ENCODE results near the gene MMRN2.
"Not testable (repeated sequence)": the region's sequence is repeated elsewhere in the genome, so short reads cannot be mapped to it uniquely, and the experiment has no call there.

MMRN2 gene, protein sequence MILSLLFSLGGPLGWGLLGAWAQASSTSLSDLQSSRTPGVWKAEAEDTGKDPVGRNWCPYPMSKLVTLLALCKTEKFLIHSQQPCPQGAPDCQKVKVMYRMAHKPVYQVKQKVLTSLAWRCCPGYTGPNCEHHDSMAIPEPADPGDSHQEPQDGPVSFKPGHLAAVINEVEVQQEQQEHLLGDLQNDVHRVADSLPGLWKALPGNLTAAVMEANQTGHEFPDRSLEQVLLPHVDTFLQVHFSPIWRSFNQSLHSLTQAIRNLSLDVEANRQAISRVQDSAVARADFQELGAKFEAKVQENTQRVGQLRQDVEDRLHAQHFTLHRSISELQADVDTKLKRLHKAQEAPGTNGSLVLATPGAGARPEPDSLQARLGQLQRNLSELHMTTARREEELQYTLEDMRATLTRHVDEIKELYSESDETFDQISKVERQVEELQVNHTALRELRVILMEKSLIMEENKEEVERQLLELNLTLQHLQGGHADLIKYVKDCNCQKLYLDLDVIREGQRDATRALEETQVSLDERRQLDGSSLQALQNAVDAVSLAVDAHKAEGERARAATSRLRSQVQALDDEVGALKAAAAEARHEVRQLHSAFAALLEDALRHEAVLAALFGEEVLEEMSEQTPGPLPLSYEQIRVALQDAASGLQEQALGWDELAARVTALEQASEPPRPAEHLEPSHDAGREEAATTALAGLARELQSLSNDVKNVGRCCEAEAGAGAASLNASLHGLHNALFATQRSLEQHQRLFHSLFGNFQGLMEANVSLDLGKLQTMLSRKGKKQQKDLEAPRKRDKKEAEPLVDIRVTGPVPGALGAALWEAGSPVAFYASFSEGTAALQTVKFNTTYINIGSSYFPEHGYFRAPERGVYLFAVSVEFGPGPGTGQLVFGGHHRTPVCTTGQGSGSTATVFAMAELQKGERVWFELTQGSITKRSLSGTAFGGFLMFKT

DNA sequence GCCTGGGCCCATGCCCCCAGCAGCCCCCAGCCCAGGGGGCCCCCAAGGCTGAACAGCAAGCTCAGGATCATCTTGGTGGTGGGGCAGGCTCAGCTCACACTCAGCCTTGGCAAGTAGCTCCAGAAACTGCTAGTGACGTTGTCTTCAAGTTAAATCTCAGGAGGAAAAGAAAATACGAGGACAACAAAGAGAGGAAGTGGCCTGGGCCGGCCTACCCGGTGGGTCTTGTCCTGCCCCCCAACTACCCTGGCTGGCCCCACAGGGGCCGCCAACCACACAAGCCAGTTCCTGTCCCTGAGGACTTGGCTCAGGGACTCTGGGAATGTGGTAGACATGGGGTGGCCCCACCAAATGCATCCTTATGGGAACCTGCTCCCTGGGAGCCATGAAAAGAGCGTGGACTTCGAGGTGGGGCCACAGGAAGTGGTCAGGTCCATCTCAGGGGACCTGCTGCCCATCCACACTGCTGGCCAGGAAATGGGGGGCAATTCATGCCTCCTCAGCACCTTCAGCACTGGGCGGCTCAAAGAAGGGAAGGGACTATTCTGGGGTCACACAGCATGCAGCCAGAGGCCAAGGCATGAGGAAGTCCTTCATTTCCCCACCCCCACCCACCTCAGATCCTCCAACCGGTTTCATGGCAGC, at the start of gene MMRN2:
MMRN2 (minus strand) TSS at position 145 of the 645 bp plus-strand sequence; CDS start at position 71, 74 bp downstream.
- no peak for DNase-seq (ENCODE audit: low spot score)
- in situ Hi-C loops (cut with MboI; ENCODE audit: low sequenced_read_pairs, unreplicated experiment) = no loop called here
- TF ChIP-seq, protein P1, sequence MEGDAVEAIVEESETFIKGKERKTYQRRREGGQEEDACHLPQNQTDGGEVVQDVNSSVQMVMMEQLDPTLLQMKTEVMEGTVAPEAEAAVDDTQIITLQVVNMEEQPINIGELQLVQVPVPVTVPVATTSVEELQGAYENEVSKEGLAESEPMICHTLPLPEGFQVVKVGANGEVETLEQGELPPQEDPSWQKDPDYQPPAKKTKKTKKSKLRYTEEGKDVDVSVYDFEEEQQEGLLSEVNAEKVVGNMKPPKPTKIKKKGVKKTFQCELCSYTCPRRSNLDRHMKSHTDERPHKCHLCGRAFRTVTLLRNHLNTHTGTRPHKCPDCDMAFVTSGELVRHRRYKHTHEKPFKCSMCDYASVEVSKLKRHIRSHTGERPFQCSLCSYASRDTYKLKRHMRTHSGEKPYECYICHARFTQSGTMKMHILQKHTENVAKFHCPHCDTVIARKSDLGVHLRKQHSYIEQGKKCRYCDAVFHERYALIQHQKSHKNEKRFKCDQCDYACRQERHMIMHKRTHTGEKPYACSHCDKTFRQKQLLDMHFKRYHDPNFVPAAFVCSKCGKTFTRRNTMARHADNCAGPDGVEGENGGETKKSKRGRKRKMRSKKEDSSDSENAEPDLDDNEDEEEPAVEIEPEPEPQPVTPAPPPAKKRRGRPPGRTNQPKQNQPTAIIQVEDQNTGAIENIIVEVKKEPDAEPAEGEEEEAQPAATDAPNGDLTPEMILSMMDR (IDR thresholded peaks at IDR 0.05; ENCODE audit: borderline replicate concordance, control extremely low read depth, extremely low read depth, insufficient read depth, missing control alignments) = no peak

DNA sequence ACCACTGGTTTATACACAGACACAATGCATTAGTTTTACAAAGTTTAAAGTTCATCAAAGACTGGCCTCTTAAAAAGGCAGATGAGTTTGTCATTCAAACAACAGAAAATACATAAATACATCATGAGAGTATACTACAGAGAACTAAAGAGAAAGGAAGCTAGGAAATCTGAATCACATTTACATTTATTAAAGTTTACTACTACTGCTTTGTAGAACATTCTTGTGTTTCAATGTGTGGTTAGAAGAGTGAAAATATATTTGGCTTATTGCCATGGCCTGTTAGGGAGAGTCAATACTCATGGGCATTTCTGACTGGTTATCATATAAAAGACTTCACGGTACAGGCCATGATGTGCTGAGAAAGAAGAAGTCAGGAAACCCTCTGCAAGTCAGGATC, 49.7 kb upstream of the MMRN2 start:
- DNase-seq (ENCODE audit: low spot score); in situ Hi-C loops (cut with MboI; ENCODE audit: low sequenced_read_pairs, unreplicated experiment): not testable (repeated sequence)

DNA sequence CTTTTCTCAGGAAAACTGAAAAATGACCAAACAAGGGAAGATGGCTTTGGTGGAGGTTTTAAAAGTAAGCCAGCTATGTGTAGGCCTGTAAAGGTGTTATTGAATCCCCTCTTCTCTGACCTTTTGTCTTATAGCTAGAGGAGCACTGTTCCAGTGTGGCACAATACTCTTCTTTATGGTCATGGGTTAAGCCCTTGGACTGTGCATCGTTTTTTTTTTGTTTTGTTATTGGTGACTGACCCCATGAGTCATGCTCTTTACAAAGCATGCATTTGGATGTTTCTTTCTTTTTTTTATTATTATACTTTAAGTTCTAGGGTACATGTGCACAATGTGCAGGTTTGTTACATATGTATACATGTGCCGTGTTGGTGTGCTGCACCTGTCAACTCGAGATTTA, 43.1 kb upstream of the MMRN2 start:
- TF ChIP-seq, protein P1 (IDR thresholded peaks at IDR 0.05; ENCODE audit: borderline replicate concordance, control extremely low read depth, extremely low read depth, insufficient read depth, missing control alignments) = no peak
- DNase-seq (ENCODE audit: low spot score) = no peak
- in situ Hi-C loops (cut with MboI; ENCODE audit: low sequenced_read_pairs, unreplicated experiment) = no loop called here

DNA sequence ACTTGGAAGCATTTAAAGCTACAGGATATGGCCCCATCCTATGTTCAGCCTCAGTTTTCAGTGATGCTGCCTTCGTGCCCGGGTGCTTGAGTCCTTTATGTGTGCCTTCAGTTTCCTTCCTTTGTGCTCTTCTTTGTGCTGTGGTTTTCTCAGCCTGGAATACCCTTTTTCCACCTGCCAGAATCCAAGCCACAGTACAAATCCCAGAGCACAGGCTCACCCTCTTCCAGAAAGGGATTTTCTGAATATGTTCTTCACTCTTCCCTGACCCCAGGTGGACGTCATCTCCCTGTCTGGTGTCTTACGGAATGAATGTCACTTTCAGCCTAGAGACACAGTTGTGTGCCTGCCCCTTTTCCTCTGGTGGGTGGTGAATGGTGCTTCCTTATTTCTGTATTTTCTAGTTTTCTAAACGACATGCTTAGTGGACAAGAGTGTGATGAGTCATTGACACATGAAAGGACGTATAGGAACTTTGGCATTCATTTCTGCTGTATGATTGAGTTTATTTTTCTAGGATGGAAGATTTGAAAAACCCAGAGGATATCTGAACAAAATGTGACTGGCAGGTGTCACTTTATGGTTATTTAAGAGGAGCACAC, 42.5 kb upstream of the MMRN2 start:
- DNase-seq (ENCODE audit: low spot score); in situ Hi-C loops (cut with MboI; ENCODE audit: low sequenced_read_pairs, unreplicated experiment): not testable (repeated sequence)

DNA sequence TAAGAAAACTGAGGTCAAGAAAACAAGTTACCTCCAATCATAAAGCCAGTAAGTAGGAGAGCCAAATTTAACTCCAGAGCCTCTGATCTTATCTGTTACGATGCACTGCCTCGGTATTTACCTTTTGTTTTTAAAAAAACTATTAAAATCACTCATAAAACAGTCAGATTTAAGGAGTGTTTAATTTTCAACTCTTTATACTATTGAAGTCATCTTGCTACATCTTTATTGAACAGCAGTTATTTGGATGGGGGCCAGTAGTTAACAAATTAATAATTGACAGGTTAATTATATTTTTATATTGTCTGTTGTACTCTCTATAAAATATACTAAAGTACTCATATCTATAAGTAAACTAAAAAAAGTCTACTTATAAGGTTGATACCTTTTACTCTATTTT, 35.5 kb upstream of the MMRN2 start:
- no peak for DNase-seq (ENCODE audit: low spot score)
- TF ChIP-seq, protein P1 (IDR thresholded peaks at IDR 0.05; ENCODE audit: borderline replicate concordance, control extremely low read depth, extremely low read depth, insufficient read depth, missing control alignments) = no peak
- in situ Hi-C loops (cut with MboI; ENCODE audit: low sequenced_read_pairs, unreplicated experiment) = no loop called here

DNA sequence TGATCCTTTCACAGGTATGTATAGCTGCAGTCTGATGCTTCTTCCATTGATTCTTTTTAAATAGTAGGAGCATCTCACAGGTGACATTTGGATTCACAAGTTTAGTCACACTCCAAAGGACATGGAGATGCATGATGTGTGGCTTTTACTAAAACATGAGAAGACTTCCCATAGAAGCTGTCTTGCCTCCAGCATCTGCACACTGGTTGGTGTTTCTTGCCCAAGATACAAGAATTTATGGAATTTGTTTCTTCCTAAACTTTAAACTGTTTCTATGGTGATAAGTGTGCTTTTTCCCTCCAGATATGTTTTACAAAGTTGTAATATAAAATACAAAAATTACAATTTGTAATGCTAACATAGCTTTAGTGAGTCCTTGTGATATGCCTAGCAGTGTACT, 35.0 kb upstream of the MMRN2 start:
- in situ Hi-C loops (cut with MboI; ENCODE audit: low sequenced_read_pairs, unreplicated experiment) = no loop called here
- TF ChIP-seq, protein P1 (IDR thresholded peaks at IDR 0.05; ENCODE audit: borderline replicate concordance, control extremely low read depth, extremely low read depth, insufficient read depth, missing control alignments) = no peak

DNA sequence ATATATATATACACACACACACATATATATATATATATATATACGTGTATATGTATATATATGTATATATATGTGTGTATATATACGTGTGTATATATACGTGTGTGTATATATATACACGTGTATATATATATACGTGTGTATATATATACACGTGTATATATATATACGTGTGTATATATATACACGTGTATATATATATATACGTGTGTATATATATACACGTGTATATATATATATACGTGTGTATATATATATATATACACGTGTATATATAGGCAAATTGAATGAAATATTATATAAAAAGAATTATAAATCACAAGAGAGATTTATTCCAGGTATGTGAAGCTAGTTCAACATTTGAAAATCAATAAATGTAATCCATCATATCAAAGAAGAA, 33.9 kb upstream of the MMRN2 start:
- DNase-seq (ENCODE audit: low spot score); in situ Hi-C loops (cut with MboI; ENCODE audit: low sequenced_read_pairs, unreplicated experiment): not testable (repeated sequence)

More for the DNA sequence above, 35.0 kb upstream of the MMRN2 start:
- DNase-seq (ENCODE audit: low spot score) = no peak
